GM12878 (cell line): ENCODE results near the gene OXA1L. TPM values are rescaled to one million over a fixed set of nuclear protein-coding genes. Genes with fewer than 3 reads are reported as not detected.

Experiments used
- ATAC-seq: fragments of 200-7000 bp; cut with Tn5 transposase; 3 replicates; pipeline ENCODE4 v1.9.1; 2020; ENCODE audit warnings: mild to moderate bottlenecking, moderate library complexity
- BruUV-seq: library from RNA; stranded (reverse); fragments of 400-500 nt; replicated peaks from 2 replicates; lab custom pipeline; 2021; lab: Mats Ljungman, UMichigan
- CTCF ChIA-PET: fragments of 300-600 bp; sonication (Branson Sonifier 250); formaldehyde crosslinking; extraction: SDS; loops from one replicate; lab custom pipeline; 2021; ENCODE audit warnings: inconsistent platforms; lab: Yijun Ruan, JAX
- POLR2A ChIA-PET: fragments of 350-600 bp; formaldehyde crosslinking; extraction: SDS; loops from one replicate; lab custom pipeline; 2021; ENCODE audit warnings: inconsistent platforms; lab: Charles Lee
- RAD21 ChIA-PET: fragments of 300-600 bp; sonication (Branson Sonifier 250); formaldehyde crosslinking; loops from one replicate; lab custom pipeline; 2023; ENCODE audit warnings: antibody characterized with exemption; ENCODE audit not compliant: unreplicated experiment; lab: Charles Lee
- SMC1A ChIA-PET: fragments of 300-600 bp; sonication (Branson Sonifier 250); formaldehyde crosslinking; loops from one replicate; lab custom pipeline; 2023; ENCODE audit not compliant: unreplicated experiment, uncharacterized antibody; lab: Charles Lee
- DNase-seq: peaks from one replicate; pipeline ENCODE4 v3.0.0-alpha.2; 2011; ENCODE audit warnings: low read depth, low spot score
- FAIRE-seq: peaks from 3 replicates; lab custom pipeline; 2011; peaks lifted over from hg19 to GRCh38; lab: Jason Lieb, UNC
- H2AFZ ChIP-seq: 2 replicates; pipeline ENCODE4 v1.6.0; 2011; ENCODE audit warnings: low read depth, low read length, control low read depth; ENCODE audit not compliant: control insufficient read depth
- H3K27ac ChIP-seq: 2 replicates; pipeline ENCODE4 v1.5.1; 2011; ENCODE audit warnings: control low read depth; ENCODE audit not compliant: control insufficient read depth, insufficient read depth
- H3K27me3 ChIP-seq, 2 experiments: replicated peaks in 1 of 2; 2 replicates each; pipeline versions ENCODE4 v1.6.0 to v1.6.1; 2011; ENCODE audit warnings: low read length in 1 of 2; ENCODE audit not compliant: control insufficient read depth in 2 of 2, insufficient read depth in 2 of 2
- H3K36me3 ChIP-seq, 2 experiments: 2 replicates each; pipeline ENCODE4 v1.5.1; 2011; ENCODE audit warnings: low read length in 1 of 2; ENCODE audit not compliant: control insufficient read depth in 2 of 2, insufficient read depth in 2 of 2
- H3K4me1 ChIP-seq: 2 replicates; pipeline ENCODE4 v1.6.1; 2011; ENCODE audit warnings: mild to moderate bottlenecking, low read length, moderate library complexity, mixed read lengths; ENCODE audit not compliant: control insufficient read depth, insufficient read depth
- H3K4me2 ChIP-seq: 2 replicates; pipeline ENCODE4 v1.6.0; 2011; ENCODE audit warnings: control low read depth; ENCODE audit not compliant: control insufficient read depth, insufficient read depth
- H3K4me3 ChIP-seq: fragments of 200-600 bp; sonication (generic); 2 replicates; pipeline ENCODE4 v1.5.1; 2016
- H3K79me2 ChIP-seq: 2 replicates; pipeline ENCODE4 v1.6.0; 2011; ENCODE audit warnings: low read length; ENCODE audit not compliant: control insufficient read depth, insufficient read depth
- H3K9ac ChIP-seq: 2 replicates; pipeline ENCODE4 v1.8.0; 2011; ENCODE audit warnings: low read length, control low read depth, mixed read lengths; ENCODE audit not compliant: control insufficient read depth, insufficient read depth
- H3K9me3 ChIP-seq: replicated peaks from 3 replicates; pipeline ENCODE4 v1.5.1; 2011; ENCODE audit warnings: mild to moderate bottlenecking, low read length; ENCODE audit not compliant: control insufficient read depth, insufficient read depth
- H4K20me1 ChIP-seq: 2 replicates; pipeline ENCODE4 v1.6.0; 2011; ENCODE audit not compliant: control insufficient read depth, insufficient read depth
- FOS ChIP-seq: IDR thresholded peaks from 3 replicates; pipeline ENCODE4 v1.6.1; 2011; ENCODE audit warnings: borderline replicate concordance; ENCODE audit not compliant: insufficient read length; ENCODE audit errors: extremely low read depth
- HDGF ChIP-seq: fragments of 450-650 bp; IDR thresholded peaks from 2 replicates; pipeline ENCODE4 v1.6.1; 2016; ENCODE audit warnings: antibody characterized with exemption
- JUNB ChIP-seq: IDR thresholded peaks from 2 replicates; pipeline ENCODE4 v1.6.1; 2016; ENCODE audit warnings: antibody characterized with exemption, mild to moderate bottlenecking
- KLF5 ChIP-seq: fragments of 450-650 bp; IDR thresholded peaks from 2 replicates; pipeline ENCODE4 v1.6.1; 2014; ENCODE audit warnings: mild to moderate bottlenecking; ENCODE audit not compliant: partially characterized antibody
- NBN ChIP-seq: fragments of 450-650 bp; IDR thresholded peaks from 2 replicates; pipeline ENCODE4 v1.6.1; 2016
- POU2F2 ChIP-seq: IDR thresholded peaks from 3 replicates; pipeline ENCODE4 v1.6.1; 2011; ENCODE audit warnings: low read depth, mild to moderate bottlenecking, low read length, borderline replicate concordance
- SIN3A ChIP-seq: IDR thresholded peaks from 2 replicates; pipeline ENCODE4 v1.6.1; 2012; ENCODE audit warnings: low read depth, low read length, improper control_type of control experiment
- STAT3 ChIP-seq: IDR thresholded peaks from 2 replicates; pipeline ENCODE4 v1.6.1; 2011; ENCODE audit warnings: low read depth, low read length, improper control_type of control experiment
- ZNF274 ChIP-seq: IDR thresholded peaks from one replicate; pipeline ENCODE4 v1.8.0; 2011; ENCODE audit not compliant: insufficient read length, insufficient read depth
- WGBS: methylation state at CpG from one replicate; pipeline ENCODE4 v1.1.6; 2016; ENCODE audit warnings: low lambda C conversion rate; ENCODE audit not compliant: insufficient replicate concordance, insufficient coverage; ENCODE audit errors: missing lambda C conversion rate; 5-methylcytosine and 5-hydroxymethylcytosine counted together
- in situ Hi-C: fragments of 300-500 bp; cut with MboI; formaldehyde crosslinking; loops from 9 replicates; pipeline ENCODE4 v1.14.3; 2018; ENCODE audit warnings: mixed read lengths
- intact Hi-C: fragments of 100-400 bp; cut with micrococcal nuclease; formaldehyde crosslinking; loops from one replicate; pipeline ENCODE4 v1.14.2; 2022; ENCODE audit not compliant: unreplicated experiment
- polyA plus RNA-seq, 11 experiments: library from polyadenylated mRNA; depleted of rRNA in 4 of 11; unstranded in 6 of 11; stranded (reverse) in 5 of 11; fragments of >200 nt; fragmentation: Nextera tagmentation in 4 of 11; fragmentation: Illumina TruSeq in 1 of 11; extraction: Ambion mirVana in 4 of 11; extraction: Trizol in 1 of 11; gene quantifications; 1 replicate in 1 of 11; 2 replicates in 10 of 11; pipeline versions ENCODE4 v1.2.1 to v1.2.3, GENCODE V29; 2011 to 2016; ENCODE audit warnings: inconsistent platforms in 2 of 11, missing spikeins in 2 of 11, low read depth in 1 of 11
- total RNA-seq, 4 experiments: library from RNA; depleted of rRNA in 3 of 4; stranded (reverse); fragments of >200 nt in 3 of 4; fragmentation: Illumina TruSeq in 1 of 4; extraction: Trizol in 1 of 4; gene quantifications; 2 replicates each; pipeline versions ENCODE4 v1.2.1 to v1.2.3, GENCODE V29; 2013 to 2021
- TF ChIP-seq, protein P1 (sequence below): fragments of 450-650 bp; formaldehyde crosslinking; IDR thresholded peaks from 2 replicates; pipeline ENCODE4 v1.4.0; 2022; ENCODE audit warnings: mild to moderate bottlenecking, moderate library complexity
- TF ChIP-seq, protein P2 (sequence below): IDR thresholded peaks from 2 replicates; pipeline ENCODE4 v1.6.1; 2012; ENCODE audit warnings: mild to moderate bottlenecking, low read depth, low read length
- TF ChIP-seq, protein P3 (sequence below): IDR thresholded peaks from 2 replicates; pipeline ENCODE4 v1.6.1; 2011; ENCODE audit warnings: mild to moderate bottlenecking, low read depth, low read length, moderate library complexity; ENCODE audit not compliant: insufficient replicate concordance
- TF ChIP-seq, protein P4 (sequence below): fragments of 450-650 bp; conservative IDR thresholded peaks from 2 replicates; pipeline ENCODE4 v1.6.1; 2017; ENCODE audit warnings: mild to moderate bottlenecking, moderate library complexity

The OXA1L gene
- total and polyA plus RNA-seq, 10 of the 15 experiments (the other 5 are each of a cell fraction or from before 2014, with no cell fraction given): 105 to 289 (median 146) TPM

DNA sequence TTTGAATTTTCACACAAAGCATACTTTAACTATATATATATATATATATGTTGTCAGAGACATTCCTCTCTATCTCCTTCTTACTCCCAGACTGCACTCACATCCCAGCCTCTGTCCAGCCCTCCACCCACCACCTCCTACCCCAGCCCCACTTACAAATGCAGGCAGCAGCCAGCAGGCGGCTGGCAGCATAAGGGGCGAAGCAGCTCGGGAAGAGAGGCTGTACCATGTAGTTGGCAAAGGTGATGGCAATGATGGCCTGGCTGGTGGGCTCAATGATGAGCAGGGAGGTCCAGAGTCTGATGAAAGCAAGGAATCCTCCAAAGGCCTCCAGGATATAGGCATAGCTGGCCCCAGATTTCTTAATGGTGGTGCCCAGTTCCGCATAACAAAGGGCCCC lies 46.3 kb downstream of the OXA1L start:
- H3K79me2 ChIP-seq: peaks cover 50% of the 10 kb centered on the region
- FAIRE-seq (no peak), ATAC-seq (0 out of 3 replicates have a peak, but pooled peaks have one; percentile 4), DNase-seq (no peak)
- no peaks in the 10 kb centered on the region for H3K9me3 ChIP-seq
- H3K9ac ChIP-seq: peak overlapping the region; percentile 60
- ChIA-PET CTCF (interaction anchor here (0.6 to 15.1 kb wide), 14 partner anchors 10 to 247 kb away, joined by 3 to 324 read pairs (median 7); no protein-coding TSS in a partner anchor), SMC1A (interaction anchor here (0.6 to 16.0 kb wide), 12 partner anchors 10 to 243 kb away, joined by 3 to 395 read pairs (median 5); partner anchors contain the start of genes LRP10, MRPL52 and OXA1L), RAD21 (interaction anchor here (0.9 to 14.2 kb wide), 11 partner anchors 9 to 321 kb away, joined by 3 to 219 read pairs (median 5); partner anchors contain the start of gene OXA1L), POLR2A (interaction anchor here (0.6 to 17.5 kb wide), 6 partner anchors 10 to 333 kb away, joined by 3 to 245 read pairs (median 4); partner anchors contain the start of gene OXA1L)
- H3K4me2 ChIP-seq: peak overlapping the region; percentile 86
- H3K36me3 ChIP-seq: no peaks in the 10 kb centered on the region
- BruUV-seq: no TSS peak
- peaks cover 26% of the 10 kb centered on the region for H3K4me1 ChIP-seq
- peak overlapping the region; percentile 61 for H3K4me3 ChIP-seq
- H3K27ac ChIP-seq: peak overlapping the region; percentile 61
- H2AFZ ChIP-seq: no peak overlapping the region
- in situ Hi-C loops: no loop called here
- intact Hi-C loops: no loop called here
- 90% methylated on average over 4 of the region's 4 CpGs for WGBS
- no peaks in the 10 kb centered on the region for H4K20me1 ChIP-seq
- no peaks in the 10 kb centered on the region for H3K27me3 ChIP-seq
- TF ChIP-seq POU2F2 (0 out of 3 replicates have a peak, but pooled peaks have one; percentile 8), SIN3A (no peak), NBN (no peak), KLF5 (no peak), STAT3 (no peak), HDGF (no peak), JUNB (no peak), FOS (no peak), ZNF274 (no peak)
- TF ChIP-seq, protein P1, sequence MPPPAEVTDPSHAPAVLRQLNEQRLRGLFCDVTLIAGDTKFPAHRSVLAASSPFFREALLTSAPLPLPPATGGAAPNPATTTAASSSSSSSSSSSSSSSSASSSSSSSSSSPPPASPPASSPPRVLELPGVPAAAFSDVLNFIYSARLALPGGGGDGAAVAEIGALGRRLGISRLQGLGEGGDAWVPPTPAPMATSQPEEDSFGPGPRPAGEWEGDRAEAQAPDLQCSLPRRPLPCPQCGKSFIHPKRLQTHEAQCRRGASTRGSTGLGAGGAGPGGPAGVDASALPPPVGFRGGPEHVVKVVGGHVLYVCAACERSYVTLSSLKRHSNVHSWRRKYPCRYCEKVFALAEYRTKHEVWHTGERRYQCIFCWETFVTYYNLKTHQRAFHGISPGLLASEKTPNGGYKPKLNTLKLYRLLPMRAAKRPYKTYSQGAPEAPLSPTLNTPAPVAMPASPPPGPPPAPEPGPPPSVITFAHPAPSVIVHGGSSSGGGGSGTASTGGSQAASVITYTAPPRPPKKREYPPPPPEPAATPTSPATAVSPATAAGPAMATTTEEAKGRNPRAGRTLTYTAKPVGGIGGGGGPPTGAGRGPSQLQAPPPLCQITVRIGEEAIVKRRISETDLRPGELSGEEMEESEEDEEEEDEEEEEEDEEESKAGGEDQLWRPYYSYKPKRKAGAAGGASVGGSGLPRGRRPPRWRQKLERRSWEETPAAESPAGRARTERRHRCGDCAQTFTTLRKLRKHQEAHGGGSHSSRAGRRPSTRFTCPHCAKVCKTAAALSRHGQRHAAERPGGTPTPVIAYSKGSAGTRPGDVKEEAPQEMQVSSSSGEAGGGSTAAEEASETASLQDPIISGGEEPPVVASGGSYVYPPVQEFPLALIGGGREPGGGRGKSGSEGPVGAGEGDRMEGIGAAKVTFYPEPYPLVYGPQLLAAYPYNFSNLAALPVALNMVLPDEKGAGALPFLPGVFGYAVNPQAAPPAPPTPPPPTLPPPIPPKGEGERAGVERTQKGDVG (CRISPR knock-in tag): no peak
- TF ChIP-seq, protein P2, sequence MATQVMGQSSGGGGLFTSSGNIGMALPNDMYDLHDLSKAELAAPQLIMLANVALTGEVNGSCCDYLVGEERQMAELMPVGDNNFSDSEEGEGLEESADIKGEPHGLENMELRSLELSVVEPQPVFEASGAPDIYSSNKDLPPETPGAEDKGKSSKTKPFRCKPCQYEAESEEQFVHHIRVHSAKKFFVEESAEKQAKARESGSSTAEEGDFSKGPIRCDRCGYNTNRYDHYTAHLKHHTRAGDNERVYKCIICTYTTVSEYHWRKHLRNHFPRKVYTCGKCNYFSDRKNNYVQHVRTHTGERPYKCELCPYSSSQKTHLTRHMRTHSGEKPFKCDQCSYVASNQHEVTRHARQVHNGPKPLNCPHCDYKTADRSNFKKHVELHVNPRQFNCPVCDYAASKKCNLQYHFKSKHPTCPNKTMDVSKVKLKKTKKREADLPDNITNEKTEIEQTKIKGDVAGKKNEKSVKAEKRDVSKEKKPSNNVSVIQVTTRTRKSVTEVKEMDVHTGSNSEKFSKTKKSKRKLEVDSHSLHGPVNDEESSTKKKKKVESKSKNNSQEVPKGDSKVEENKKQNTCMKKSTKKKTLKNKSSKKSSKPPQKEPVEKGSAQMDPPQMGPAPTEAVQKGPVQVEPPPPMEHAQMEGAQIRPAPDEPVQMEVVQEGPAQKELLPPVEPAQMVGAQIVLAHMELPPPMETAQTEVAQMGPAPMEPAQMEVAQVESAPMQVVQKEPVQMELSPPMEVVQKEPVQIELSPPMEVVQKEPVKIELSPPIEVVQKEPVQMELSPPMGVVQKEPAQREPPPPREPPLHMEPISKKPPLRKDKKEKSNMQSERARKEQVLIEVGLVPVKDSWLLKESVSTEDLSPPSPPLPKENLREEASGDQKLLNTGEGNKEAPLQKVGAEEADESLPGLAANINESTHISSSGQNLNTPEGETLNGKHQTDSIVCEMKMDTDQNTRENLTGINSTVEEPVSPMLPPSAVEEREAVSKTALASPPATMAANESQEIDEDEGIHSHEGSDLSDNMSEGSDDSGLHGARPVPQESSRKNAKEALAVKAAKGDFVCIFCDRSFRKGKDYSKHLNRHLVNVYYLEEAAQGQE: no peak
- TF ChIP-seq, protein P3, sequence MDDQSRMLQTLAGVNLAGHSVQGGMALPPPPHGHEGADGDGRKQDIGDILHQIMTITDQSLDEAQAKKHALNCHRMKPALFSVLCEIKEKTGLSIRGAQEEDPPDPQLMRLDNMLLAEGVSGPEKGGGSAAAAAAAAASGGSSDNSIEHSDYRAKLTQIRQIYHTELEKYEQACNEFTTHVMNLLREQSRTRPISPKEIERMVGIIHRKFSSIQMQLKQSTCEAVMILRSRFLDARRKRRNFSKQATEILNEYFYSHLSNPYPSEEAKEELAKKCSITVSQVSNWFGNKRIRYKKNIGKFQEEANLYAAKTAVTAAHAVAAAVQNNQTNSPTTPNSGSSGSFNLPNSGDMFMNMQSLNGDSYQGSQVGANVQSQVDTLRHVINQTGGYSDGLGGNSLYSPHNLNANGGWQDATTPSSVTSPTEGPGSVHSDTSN: no peak
- TF ChIP-seq, protein P4, sequence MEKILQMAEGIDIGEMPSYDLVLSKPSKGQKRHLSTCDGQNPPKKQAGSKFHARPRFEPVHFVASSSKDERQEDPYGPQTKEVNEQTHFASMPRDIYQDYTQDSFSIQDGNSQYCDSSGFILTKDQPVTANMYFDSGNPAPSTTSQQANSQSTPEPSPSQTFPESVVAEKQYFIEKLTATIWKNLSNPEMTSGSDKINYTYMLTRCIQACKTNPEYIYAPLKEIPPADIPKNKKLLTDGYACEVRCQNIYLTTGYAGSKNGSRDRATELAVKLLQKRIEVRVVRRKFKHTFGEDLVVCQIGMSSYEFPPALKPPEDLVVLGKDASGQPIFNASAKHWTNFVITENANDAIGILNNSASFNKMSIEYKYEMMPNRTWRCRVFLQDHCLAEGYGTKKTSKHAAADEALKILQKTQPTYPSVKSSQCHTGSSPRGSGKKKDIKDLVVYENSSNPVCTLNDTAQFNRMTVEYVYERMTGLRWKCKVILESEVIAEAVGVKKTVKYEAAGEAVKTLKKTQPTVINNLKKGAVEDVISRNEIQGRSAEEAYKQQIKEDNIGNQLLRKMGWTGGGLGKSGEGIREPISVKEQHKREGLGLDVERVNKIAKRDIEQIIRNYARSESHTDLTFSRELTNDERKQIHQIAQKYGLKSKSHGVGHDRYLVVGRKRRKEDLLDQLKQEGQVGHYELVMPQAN: no peak
